Sigmoid colon (tissue), 4 donors: ENCODE results near the gene PRSS8.

Experiments
- EP300 ChIP-seq, 4 donors: sonication (generic); formaldehyde crosslinking; IDR thresholded peaks; one replicate each; pipeline ENCODE4 v1.6.1; 2017; ENCODE audit warnings: antibody characterized with exemption in 4 of 4
- POLR2A ChIP-seq, 2 donors: fragments of 450-650 bp; IDR thresholded peaks; one replicate each; pipeline ENCODE4 v1.6.1; 2016; ENCODE audit warnings: antibody characterized with exemption in 2 of 2, mild to moderate bottlenecking in 2 of 2, moderate library complexity in 2 of 2
- TF ChIP-seq, protein P1 (sequence below), 4 experiments: fragments of 450-650 bp in 3 of 4; fragments of 200-600 bp in 1 of 4; IDR thresholded peaks; one replicate each; pipeline ENCODE4 v1.5.1; 2016 to 2019; ENCODE audit warnings: antibody characterized with exemption in 4 of 4, mild to moderate bottlenecking in 3 of 4, moderate library complexity in 2 of 4

DNA sequence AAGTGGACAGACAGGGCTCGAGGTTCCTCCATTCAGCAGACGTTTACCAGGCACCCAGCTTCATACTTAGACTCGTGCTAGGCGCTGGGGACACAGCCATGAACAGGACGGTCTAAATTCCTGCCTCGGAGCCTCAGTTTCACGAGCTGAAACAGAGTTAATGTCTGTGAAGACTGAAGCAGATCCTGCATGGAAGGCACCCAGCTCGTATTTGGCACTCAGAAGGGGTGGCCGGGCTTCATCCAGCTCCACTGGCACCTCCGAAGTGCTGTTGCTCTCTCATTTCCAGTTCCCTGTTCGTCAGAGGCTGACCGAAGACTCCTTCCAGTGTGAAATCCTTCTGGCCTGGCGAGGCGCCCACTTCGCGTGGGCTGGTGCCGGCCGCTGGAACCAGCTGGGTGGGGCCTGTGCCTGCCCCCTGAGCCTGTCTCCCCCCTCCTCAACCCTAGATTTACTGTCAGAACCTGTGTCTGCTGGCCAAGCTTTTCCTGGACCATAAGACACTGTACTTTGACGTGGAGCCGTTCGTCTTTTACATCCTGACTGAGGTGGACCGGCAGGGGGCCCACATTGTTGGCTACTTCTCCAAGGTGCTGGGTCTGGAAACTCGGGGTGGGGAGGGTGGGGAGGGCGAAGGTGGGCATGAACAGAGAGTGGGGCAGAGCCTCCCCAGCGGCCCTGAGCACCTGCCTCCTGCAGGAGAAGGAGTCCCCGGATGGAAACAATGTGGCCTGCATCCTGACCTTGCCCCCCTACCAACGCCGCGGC is 5.8 kb downstream of the PRSS8 start:
- TF ChIP-seq, protein P1, sequence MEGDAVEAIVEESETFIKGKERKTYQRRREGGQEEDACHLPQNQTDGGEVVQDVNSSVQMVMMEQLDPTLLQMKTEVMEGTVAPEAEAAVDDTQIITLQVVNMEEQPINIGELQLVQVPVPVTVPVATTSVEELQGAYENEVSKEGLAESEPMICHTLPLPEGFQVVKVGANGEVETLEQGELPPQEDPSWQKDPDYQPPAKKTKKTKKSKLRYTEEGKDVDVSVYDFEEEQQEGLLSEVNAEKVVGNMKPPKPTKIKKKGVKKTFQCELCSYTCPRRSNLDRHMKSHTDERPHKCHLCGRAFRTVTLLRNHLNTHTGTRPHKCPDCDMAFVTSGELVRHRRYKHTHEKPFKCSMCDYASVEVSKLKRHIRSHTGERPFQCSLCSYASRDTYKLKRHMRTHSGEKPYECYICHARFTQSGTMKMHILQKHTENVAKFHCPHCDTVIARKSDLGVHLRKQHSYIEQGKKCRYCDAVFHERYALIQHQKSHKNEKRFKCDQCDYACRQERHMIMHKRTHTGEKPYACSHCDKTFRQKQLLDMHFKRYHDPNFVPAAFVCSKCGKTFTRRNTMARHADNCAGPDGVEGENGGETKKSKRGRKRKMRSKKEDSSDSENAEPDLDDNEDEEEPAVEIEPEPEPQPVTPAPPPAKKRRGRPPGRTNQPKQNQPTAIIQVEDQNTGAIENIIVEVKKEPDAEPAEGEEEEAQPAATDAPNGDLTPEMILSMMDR (IDR thresholded peaks at IDR 0.05): no peak
- no peak for TF ChIP-seq POLR2A (IDR thresholded peaks at IDR 0.05)
- no peak for TF ChIP-seq EP300 (IDR thresholded peaks at IDR 0.05)
